Natural killer cell (primary cell): ENCODE measurements around the gene PMFBP1. TPM values are rescaled to one million over a fixed set of nuclear protein-coding genes. Genes with fewer than 3 reads are reported as not detected.
"Not testable (repeated sequence)": the region's sequence is repeated elsewhere in the genome, so short reads cannot be mapped to it uniquely, and the experiment has no call there.

Experiments
- ATAC-seq, 3 donors: fragments of 150-1000 bp in 2 of 3; fragments of 200-7000 bp in 1 of 3; cut with Tn5 transposase; 1 replicate in 1 of 3; 2 replicates in 2 of 3; pipeline ENCODE4 v1.10.0; 2021; ENCODE audit warnings: mild to moderate bottlenecking in 2 of 3, moderate library complexity in 2 of 3
- DNase-seq, 2 donors: peaks; one replicate each; pipeline versions ENCODE4 v3.0.0 to v3.0.0-alpha.2; 2013 to 2021; ENCODE audit warnings: mixed read lengths in 1 of 2
- H3K27ac ChIP-seq: one replicate; pipeline ENCODE4 v1.5.1; 2013; ENCODE audit warnings: mild to moderate bottlenecking, low read length
- H3K27me3 ChIP-seq: one replicate; pipeline ENCODE4 v1.6.1; 2013; ENCODE audit warnings: low read length; ENCODE audit not compliant: control insufficient read depth, insufficient read depth
- H3K36me3 ChIP-seq: one replicate; pipeline ENCODE4 v1.6.1; 2013; ENCODE audit warnings: low read length; ENCODE audit not compliant: control insufficient read depth, insufficient read depth
- H3K4me1 ChIP-seq: one replicate; pipeline ENCODE4 v1.6.1; 2013; ENCODE audit warnings: low read length; ENCODE audit not compliant: control insufficient read depth, insufficient read depth
- H3K4me3 ChIP-seq: one replicate; pipeline ENCODE4 v1.5.1; 2013; ENCODE audit warnings: low read length
- H3K9me3 ChIP-seq: one replicate; pipeline ENCODE4 v1.6.1; 2013; ENCODE audit warnings: low read length; ENCODE audit not compliant: control insufficient read depth, insufficient read depth
- H3K27ac Mint-ChIP-seq, 2 donors: one replicate each; pipeline ENCODE4 v1.8.0; 2022; ENCODE audit warnings: mild to moderate bottlenecking in 2 of 2, mixed read lengths in 2 of 2, moderate library complexity in 1 of 2
- H3K27me3 Mint-ChIP-seq, 2 donors: one replicate each; pipeline ENCODE4 v1.8.0; 2022; ENCODE audit warnings: low read depth in 2 of 2, mixed read lengths in 2 of 2
- H3K36me3 Mint-ChIP-seq: one replicate; pipeline ENCODE4 v1.8.0; 2022; ENCODE audit warnings: mixed read lengths
- H3K4me1 Mint-ChIP-seq, 2 donors: one replicate each; pipeline ENCODE4 v1.8.0; 2022; ENCODE audit warnings: mixed read lengths in 2 of 2
- H3K4me3 Mint-ChIP-seq: one replicate; pipeline ENCODE4 v1.8.0; 2022; ENCODE audit warnings: mild to moderate bottlenecking, moderate library complexity, mixed read lengths
- H3K9me3 Mint-ChIP-seq, 2 donors: one replicate each; pipeline ENCODE4 v1.8.0; 2022; ENCODE audit warnings: mixed read lengths in 2 of 2
- CTCF ChIP-seq: fragments of 200-600 bp; IDR thresholded peaks from one replicate; pipeline ENCODE4 v1.8.0; 2022; ENCODE audit warnings: antibody characterized with exemption
- whole genome bisulfite sequencing: methylation state at CpG from one replicate; pipeline ENCODE4 v1.1.7; 2013; ENCODE audit warnings: missing lambda C conversion rate; ENCODE audit not compliant: insufficient coverage; 5-methylcytosine and 5-hydroxymethylcytosine counted together
- intact Hi-C: fragments of 100-400 bp; cut with micrococcal nuclease; formaldehyde crosslinking; loops from one replicate; pipeline ENCODE4 v1.14.2; 2022
- total RNA-seq, 4 donors: library from RNA; stranded (reverse); fragments of 120-200 nt in 1 of 4; gene quantifications; one replicate each; pipeline versions ENCODE4 v1.2.3 to v1.2.4, GENCODE V29; 2013 to 2022

The PMFBP1 gene
- total RNA-seq, 3 donors from 2014 or later (not counting 1 experiment from before 2014, with no cell fraction given) = 0.68 to 1.2 (median 0.99) TPM

- 100% methylated on average over 2 of the region's 6 CpGs for WGBS
- intact Hi-C loops, H3K9me3 ChIP-seq: not testable (repeated sequence)
Observed at GRCh38 chr16:72075067-72075466, 96.9 kb downstream of the PMFBP1 start.

DNA sequence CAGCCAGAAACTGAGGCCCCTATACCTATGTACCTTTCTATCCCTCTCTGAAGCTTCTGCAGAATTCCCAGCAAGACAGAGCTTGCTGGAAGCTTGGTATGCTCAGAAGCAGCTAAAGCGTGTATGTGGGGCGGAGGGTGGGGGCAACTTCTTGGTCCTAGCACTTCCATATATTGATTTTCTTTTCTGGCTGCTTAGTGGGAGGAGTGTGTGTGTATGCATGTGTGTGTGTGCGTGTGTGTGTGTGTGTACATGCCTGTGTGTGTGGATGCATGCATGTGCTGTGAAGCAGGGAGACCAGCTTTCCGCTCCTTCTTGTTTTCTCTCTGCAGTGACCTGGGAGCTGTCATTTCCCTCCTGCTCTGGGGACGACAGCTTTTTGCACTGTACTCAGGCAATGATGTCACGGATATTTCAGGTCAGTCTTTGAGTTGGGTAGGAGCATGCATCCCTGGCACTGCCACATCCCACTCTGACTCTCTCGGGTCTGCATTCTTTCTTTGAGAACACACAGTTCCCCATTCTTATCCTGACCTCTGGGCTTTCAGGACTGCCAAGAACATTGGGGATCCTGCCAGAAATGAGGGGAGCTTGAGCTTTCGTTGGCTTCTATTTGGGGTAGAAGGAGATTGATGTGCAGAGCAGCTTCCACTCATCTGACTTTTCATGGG, 98.3 kb downstream of the PMFBP1 start:
- no peak overlapping the region for H3K4me3 Mint-ChIP-seq
- intact Hi-C loops = no loop called here
- Histone ChIP-seq H3K4me1 (no peaks in the 10 kb centered on the region), H3K27me3 (no peaks in the 10 kb centered on the region), H3K36me3 (no peaks in the 10 kb centered on the region), H3K27ac (no peak overlapping the region), H3K9me3 (no peaks in the 10 kb centered on the region), H3K4me3 (no peak overlapping the region)
- H3K9me3 Mint-ChIP-seq = no peaks in the 10 kb centered on the region
- ATAC-seq = no peak
- WGBS = 92% methylated on average over 8 of the region's 8 CpGs
- H3K27ac Mint-ChIP-seq = no peak overlapping the region
- no peak for TF ChIP-seq CTCF
- no peak for DNase-seq
- no peaks in the 10 kb centered on the region for H3K27me3 Mint-ChIP-seq
- no peaks in the 10 kb centered on the region for H3K4me1 Mint-ChIP-seq
- no peaks in the 10 kb centered on the region for H3K36me3 Mint-ChIP-seq

More at GRCh38 chr16:72075067-72075466, 96.9 kb downstream of the PMFBP1 start:
- ATAC-seq, H3K36me3 ChIP-seq, H3K4me3 ChIP-seq, H3K4me3 Mint-ChIP-seq, H3K27ac ChIP-seq, H3K4me1 ChIP-seq, H3K4me1 Mint-ChIP-seq, H3K27ac Mint-ChIP-seq, H3K27me3 Mint-ChIP-seq, H3K36me3 Mint-ChIP-seq, H3K27me3 ChIP-seq, H3K9me3 Mint-ChIP-seq, DNase-seq: not testable (repeated sequence)

GRCh38 chr16:72072514-72073342, 99.2 kb downstream of the PMFBP1 start:
- no peak for TF ChIP-seq CTCF
- Histone ChIP-seq H3K9me3 (no peaks in the 10 kb centered on the region), H3K36me3 (no peaks in the 10 kb centered on the region), H3K4me3 (no peak overlapping the region), H3K4me1 (no peaks in the 10 kb centered on the region), H3K27me3 (no peaks in the 10 kb centered on the region), H3K27ac (no peak overlapping the region)
- no peak for ATAC-seq
- H3K27ac Mint-ChIP-seq = no peak overlapping the region
- no peaks in the 10 kb centered on the region for H3K36me3 Mint-ChIP-seq
- H3K27me3 Mint-ChIP-seq = no peaks in the 10 kb centered on the region
- no peaks in the 10 kb centered on the region for H3K4me1 Mint-ChIP-seq
- no peaks in the 10 kb centered on the region for H3K9me3 Mint-ChIP-seq
- 91% methylated on average over 10 of the region's 12 CpGs for WGBS
- intact Hi-C loops = no loop called here
- no peak for DNase-seq
- H3K4me3 Mint-ChIP-seq = no peak overlapping the region

Other genes with a start within 250 kb of the PMFBP1 start
- under 1 TPM in 1 of 3 donors, not detected in 2; 0.12 TPM for gene PKD1L3, start 171.8 kb downstream of the PMFBP1 start, total RNA-seq
- 1 to 10 TPM; 3.7 to 6.9 (median 4.7) TPM for gene DHODH, start 163.4 kb downstream of the PMFBP1 start, total RNA-seq
- 1 to 10 TPM in 1 of 3 donors, under 1 TPM in 1, not detected in 1; 0.32 to 2.1 TPM for gene HP, start 117.7 kb downstream of the PMFBP1 start, total RNA-seq
- not detected for gene HPR, start 108.9 kb downstream of the PMFBP1 start, total RNA-seq
- gene TXNL4B, start 78.5 kb downstream of the PMFBP1 start, total RNA-seq = 10 to 100 TPM; 12.1 to 13.8 (median 13.6) TPM
- 100 to 1,000 TPM; 120 to 124 (median 120) TPM for gene DHX38, start 78.3 kb downstream of the PMFBP1 start, total RNA-seq